ENCODE measurements around the gene ENAH.

Gene ENAH

GRCh38 chr1:225479996-225480720, 172.8 kb downstream of the ENAH start:
- H3K4me3 ChIP-seq (ENCODE audit: low read depth, low read length): no peak overlapping the region
- no peak for TF ChIP-seq CTCF (IDR thresholded peaks at IDR 0.05; ENCODE audit: borderline replicate concordance, insufficient read depth, low read depth, low read length)

GRCh38 chr1:225479341-225479740, 173.6 kb downstream of the ENAH start:
- H3K4me3 ChIP-seq (ENCODE audit: low read depth, low read length): no peak overlapping the region
- no peak for TF ChIP-seq CTCF (IDR thresholded peaks at IDR 0.05; ENCODE audit: borderline replicate concordance, insufficient read depth, low read depth, low read length)

DNA sequence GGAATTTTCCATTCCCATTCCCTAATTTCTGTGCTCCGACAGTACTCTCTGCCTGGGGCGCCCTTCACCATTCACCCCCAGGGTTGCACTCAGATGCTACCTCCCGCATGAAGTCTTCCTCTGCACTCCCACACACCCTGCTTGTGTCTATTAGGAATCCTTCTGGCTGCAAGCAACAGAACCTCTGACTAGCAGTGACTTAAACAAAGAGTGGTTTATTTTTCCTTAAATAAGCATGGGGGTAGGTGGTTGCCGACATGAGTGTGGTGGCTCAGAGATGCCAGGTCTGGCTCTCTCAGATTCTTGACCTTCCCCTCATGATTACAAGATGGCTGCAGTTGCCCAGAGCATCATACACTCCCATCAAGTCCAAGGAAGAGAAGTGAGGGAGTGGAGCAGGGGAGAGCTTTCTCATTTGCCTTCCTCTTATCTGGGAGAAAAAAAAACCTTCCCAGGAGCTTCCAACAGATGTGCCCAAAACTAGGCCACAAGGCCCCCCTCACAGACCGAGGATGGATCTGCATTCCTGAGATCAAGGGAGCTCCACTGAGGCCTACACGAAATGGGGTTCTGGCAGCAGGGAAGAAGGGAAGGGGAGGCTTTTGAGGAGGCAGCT, 175.5 kb downstream of the ENAH start:
- no peak overlapping the region for H3K4me3 ChIP-seq (ENCODE audit: low read depth, low read length)
- TF ChIP-seq CTCF (IDR thresholded peaks at IDR 0.05; ENCODE audit: borderline replicate concordance, insufficient read depth, low read depth, low read length): no peak

- no peak for TF ChIP-seq CTCF (IDR thresholded peaks at IDR 0.05; ENCODE audit: borderline replicate concordance, insufficient read depth, low read depth, low read length)
- H3K4me3 ChIP-seq (ENCODE audit: low read depth, low read length): no peak overlapping the region
Measured at GRCh38 chr1:225476538-225476988, 176.4 kb downstream of the ENAH start.

DNA sequence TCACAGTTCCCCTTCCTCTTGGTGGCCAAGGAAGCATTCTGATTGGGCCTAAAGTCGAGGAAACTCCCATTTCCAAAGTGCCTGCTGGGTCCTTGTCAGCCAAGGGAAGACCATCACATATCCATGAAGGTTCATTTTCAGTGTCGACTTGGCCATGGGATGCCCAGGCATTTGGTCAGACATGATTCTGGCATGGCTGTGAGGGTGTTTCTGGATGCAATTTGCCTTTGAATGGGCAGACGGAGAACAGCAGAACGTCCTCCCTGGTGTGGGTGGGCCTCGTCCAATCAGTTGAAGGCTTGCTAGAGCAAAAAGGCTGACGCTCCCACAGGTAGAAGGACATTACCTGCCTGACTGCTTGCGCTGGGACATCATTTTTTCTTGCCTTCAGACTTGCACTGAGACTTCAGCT, 176.8 kb downstream of the ENAH start:
- TF ChIP-seq CTCF (IDR thresholded peaks at IDR 0.05; ENCODE audit: borderline replicate concordance, insufficient read depth, low read depth, low read length): no peak
- H3K4me3 ChIP-seq (ENCODE audit: low read depth, low read length): no peak overlapping the region

DNA sequence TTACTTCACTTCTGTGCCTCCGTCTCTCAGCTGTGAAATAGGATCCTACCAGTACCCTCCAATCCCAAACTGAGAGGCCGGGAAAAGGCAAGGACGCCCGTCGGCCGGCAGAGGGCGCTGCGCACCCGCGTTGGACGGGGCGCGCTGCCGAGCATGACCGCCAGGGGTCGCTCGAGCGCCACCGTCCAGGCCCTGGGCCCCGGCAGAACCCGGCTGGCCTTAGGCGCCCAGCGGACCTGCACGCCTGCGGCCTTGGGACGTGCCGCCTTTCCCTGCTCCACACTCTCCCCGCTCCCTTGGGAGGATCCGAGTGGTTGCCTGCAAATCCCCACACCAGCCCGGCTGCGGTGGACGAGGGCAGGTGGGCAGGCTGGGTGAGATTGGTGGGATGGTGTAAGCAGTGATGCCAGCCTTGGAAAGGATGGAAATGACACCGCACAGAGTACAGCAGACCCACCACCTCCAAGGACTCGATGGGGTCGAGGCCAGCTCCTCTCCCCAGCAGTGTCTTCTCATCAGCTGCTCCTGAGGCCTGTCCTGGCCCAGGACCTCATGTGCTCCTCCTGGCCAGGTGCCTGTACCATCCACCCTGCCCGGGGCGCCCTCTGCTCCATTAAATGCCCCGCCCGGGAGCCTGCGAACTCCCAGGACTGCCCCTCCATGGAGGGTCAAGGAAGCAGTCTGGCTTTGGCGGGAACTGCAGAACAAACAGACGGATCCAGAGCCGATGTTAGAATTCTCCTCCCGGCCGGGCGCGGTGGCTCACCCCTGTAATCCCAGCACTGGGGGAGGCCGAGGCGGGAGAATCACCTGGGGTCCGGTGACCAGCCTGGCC, 177.7 kb downstream of the ENAH start:
- no peak overlapping the region for H3K4me3 ChIP-seq (ENCODE audit: low read depth, low read length)
- TF ChIP-seq CTCF (IDR thresholded peaks at IDR 0.05; ENCODE audit: borderline replicate concordance, insufficient read depth, low read depth, low read length): peak; percentile 100
